ENCODE measurements around the gene NSG1.

Gene NSG1

DNA sequence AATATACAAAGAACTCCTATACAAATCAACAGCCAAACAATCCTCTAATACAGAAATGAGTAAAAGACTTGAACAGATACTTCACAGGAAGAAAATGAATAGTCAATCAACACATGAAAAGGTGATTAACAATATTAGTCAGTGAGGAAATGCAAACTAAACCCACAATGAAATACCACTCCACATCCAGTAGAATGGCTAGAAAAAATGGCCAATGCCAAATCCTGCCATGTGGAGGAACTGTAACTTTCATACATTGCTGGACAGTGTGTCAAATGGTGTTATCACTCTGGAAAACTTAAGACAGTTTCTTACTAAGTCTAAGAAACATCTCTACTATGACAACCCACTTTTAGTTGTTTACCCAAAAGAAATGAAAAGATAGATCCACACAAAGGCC is 59.5 kb downstream of the NSG1 start:
- no peak overlapping the region for H3K27ac ChIP-seq
- TF ChIP-seq, protein P1, sequence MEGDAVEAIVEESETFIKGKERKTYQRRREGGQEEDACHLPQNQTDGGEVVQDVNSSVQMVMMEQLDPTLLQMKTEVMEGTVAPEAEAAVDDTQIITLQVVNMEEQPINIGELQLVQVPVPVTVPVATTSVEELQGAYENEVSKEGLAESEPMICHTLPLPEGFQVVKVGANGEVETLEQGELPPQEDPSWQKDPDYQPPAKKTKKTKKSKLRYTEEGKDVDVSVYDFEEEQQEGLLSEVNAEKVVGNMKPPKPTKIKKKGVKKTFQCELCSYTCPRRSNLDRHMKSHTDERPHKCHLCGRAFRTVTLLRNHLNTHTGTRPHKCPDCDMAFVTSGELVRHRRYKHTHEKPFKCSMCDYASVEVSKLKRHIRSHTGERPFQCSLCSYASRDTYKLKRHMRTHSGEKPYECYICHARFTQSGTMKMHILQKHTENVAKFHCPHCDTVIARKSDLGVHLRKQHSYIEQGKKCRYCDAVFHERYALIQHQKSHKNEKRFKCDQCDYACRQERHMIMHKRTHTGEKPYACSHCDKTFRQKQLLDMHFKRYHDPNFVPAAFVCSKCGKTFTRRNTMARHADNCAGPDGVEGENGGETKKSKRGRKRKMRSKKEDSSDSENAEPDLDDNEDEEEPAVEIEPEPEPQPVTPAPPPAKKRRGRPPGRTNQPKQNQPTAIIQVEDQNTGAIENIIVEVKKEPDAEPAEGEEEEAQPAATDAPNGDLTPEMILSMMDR (conservative IDR thresholded peaks at IDR 0.05) = no peak

DNA sequence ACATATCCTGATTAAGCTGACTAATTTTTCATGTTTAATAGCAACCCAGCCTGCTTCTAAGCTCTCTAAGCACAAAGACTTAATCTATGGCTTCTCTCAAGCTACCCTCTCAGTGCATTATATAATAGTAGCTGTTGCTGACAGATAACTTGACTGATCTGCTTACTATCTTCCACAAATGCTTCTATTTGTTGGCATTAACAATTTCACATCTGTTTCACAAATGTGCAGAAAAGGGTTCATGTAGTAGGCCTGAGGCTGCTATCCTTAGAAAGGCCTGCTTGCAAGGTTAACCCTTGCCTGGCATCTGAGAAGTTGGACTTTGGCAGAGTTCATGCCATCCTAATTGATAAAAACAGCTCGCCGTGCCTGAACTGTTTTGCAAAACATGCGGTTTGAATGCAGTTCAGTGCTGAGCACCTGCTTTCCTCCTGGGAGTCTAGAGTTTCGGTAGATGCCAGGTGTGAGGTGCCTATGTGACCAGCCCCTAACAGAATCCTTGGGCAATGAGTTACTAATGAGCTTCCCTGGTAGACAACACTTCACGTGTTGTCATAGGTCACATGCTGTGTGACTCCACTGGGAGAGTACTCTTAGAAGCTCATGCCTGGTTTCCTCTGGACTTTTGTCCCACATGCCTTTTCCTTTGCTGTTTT is 68.4 kb downstream of the NSG1 start:
- H3K27ac ChIP-seq = no peak overlapping the region
- TF ChIP-seq, protein P1 (conservative IDR thresholded peaks at IDR 0.05) = no peak

DNA sequence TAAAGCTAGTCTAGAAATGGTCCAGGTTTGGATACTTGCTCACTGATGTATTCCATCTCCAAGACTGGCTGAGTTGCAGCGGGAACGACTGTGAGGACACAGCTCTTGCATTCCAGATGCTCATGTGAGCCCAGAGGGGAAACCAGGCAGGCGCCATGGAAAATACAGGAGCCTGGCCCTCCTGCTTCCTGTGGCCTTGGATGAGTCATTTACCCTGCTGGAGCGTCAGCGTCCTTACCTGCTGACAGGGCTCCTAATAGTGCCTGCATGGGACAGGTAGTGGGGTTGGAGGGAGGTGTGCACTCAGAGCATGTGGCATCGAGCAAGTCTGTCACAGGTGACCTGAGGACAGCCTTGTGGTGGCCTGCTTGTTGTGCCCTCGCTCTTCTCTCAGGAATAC is 69.4 kb downstream of the NSG1 start:
- TF ChIP-seq, protein P1 (conservative IDR thresholded peaks at IDR 0.05) = no peak
- H3K27ac ChIP-seq = no peak overlapping the region

DNA sequence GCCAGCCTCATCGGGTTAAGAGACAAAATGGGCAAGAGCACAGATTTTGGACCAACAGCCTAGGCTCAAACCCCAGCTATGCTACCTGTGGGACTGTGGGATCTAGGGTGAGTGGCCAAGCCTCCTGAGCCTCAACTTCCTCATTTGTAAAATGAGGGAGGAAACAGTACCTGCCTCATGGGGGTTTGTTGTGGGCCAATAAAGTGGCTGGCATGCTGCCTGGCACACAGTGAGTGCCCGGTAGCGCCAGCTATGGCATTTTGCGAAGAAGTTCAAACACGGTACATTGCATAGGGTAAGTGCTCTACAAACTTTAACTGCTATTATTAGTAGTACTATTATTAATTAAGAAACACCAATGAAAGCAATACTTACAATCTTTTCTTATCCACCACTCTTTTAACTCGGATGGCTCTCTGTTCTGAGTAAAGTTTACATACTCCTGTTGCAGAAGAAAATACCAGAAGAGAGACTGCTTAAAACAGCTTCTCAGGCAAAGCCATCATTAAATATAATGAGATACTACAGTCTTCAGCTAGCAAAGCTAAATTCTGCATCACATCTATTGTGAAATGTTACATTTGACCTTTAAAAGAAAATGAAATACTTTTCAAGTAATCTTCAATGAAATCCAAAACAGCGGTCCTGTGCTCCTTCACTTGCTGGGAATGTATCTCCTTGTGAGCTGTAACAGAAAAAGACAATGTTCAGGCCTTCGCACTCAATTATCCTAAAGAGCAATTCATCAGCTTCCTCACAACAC is 70.1 kb downstream of the NSG1 start:
- H3K27ac ChIP-seq = no peak overlapping the region
- TF ChIP-seq, protein P1 (conservative IDR thresholded peaks at IDR 0.05) = no peak

DNA sequence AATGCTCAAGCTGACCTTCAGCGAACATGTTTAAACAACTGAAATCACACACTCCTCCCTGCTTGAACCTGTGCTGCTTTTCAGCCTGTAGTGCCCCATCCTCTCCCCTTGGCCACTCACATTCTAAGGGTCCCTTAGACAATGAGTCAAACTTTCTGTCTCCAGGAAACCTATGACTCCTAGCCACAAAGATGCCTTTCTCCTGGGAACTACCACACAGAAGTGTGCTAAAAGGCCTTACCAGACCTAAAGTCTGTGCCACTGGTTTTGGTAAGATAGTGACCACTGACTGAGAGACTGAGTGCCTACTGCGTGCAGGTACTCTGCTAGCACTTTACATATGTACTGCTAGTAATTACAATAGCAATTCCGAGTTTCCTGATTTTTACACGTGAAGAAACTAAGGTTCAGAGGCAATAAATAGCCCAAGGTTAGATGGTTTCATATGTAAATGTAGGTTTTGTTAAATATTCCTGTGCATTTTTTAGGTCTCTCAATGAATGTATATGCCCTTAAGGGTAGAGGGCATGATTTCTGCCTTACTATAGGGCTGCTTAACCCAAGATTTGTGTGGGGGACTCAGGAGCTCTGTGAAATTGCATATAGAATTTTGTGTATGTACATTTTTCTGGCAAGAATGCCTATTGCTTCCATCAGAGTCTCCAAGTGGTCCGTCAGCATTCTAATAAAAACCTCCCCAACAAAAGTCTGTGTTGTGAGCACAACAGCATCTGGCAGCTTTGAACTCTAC is 71.1 kb downstream of the NSG1 start:
- H3K27ac ChIP-seq = no peak overlapping the region
- TF ChIP-seq, protein P1 (conservative IDR thresholded peaks at IDR 0.05) = no peak

DNA sequence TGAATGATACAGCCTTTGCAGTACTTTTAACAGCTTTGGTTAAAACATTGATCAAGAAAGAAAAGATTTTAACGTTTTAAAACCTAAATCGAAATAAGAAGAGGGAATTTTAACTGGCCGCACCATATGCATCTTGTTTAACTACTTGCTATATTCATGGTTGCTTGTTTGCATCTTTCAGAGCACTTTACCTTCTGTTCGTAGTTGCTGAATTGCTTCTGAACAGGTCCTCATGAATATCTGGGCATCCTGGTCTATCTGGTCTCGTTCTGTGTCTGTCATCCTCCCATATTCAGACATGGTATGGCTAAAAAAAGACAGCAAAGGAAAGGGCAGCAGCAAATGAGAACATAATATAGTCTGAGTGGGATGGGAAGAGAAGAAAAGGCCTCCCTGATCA is 72.3 kb downstream of the NSG1 start:
- TF ChIP-seq, protein P1 (conservative IDR thresholded peaks at IDR 0.05) = no peak
- no peak overlapping the region for H3K27ac ChIP-seq

DNA sequence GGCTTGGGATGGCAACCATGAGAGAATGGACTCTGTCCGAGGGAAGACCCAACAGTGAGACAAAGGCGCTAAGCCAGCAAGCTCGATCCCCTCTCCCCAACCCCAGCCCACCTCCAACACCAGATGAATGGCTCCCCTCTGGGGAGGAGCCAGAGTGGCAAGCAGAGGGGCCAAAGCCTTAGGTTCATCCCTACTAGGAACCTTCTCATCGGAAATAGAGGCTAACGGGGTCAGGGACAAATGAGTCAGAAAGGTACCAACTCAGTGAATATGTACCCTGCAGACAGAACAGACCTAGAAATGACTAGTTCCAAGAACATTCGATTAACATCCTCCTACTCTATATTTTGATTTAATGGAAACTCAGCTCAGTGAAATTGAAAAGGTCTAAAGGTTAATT is 73.9 kb downstream of the NSG1 start:
- TF ChIP-seq, protein P1 (conservative IDR thresholded peaks at IDR 0.05) = no peak
- H3K27ac ChIP-seq = peak overlapping the region; percentile 83

All from VCaP (cell line).